Lower leg skin (tissue), 4 donors: ENCODE results near the gene GALR2. TPM values are rescaled to one million over a fixed set of nuclear protein-coding genes. Genes with fewer than 3 reads are reported as not detected.

ENCODE experiments used
- DNase-seq, 2 donors: peaks; one replicate each; pipeline ENCODE4 v3.0.0-alpha.2; 2019; ENCODE audit warnings: low spot score in 2 of 2
- H3K4me3 ChIP-seq: fragments of 200-600 bp; sonication (generic); 2 replicates; pipeline ENCODE4 v1.5.1; 2017; ENCODE audit warnings: mild to moderate bottlenecking, low read depth; ENCODE audit not compliant: poor library complexity, severe bottlenecking
- POLR2A ChIP-seq, 2 donors: fragments of 450-650 bp; IDR thresholded peaks; one replicate each; pipeline ENCODE4 v1.6.1; 2016 to 2017; ENCODE audit warnings: antibody characterized with exemption in 2 of 2, mild to moderate bottlenecking in 1 of 2, moderate library complexity in 1 of 2
- WGBS, 2 donors: methylation state at CpG; one replicate each; pipeline ENCODE4 v1.1.5; 2018; 5-methylcytosine and 5-hydroxymethylcytosine counted together
- intact Hi-C: fragments of 100-400 bp; cut with DNase I; formaldehyde crosslinking; loops from one replicate; pipeline ENCODE4 v1.15.0; 2023; ENCODE audit warnings: low total_unique reads
- total RNA-seq, 4 donors: library from RNA; depleted of rRNA; stranded (reverse); fragments of >200 nt; gene quantifications; one replicate each; pipeline ENCODE4 v1.1.0, GENCODE V29; 2016
- TF ChIP-seq, protein P1 (sequence below), 3 donors: fragments of 450-650 bp; IDR thresholded peaks; one replicate each; pipeline ENCODE4 v1.5.1; 2016; ENCODE audit warnings: antibody characterized with exemption in 3 of 3, mild to moderate bottlenecking in 3 of 3, moderate library complexity in 2 of 3

The GALR2 gene
- total RNA-seq, 4 donors from 2014 or later = 0.17 to 0.97 TPM; not detected in 2

DNA sequence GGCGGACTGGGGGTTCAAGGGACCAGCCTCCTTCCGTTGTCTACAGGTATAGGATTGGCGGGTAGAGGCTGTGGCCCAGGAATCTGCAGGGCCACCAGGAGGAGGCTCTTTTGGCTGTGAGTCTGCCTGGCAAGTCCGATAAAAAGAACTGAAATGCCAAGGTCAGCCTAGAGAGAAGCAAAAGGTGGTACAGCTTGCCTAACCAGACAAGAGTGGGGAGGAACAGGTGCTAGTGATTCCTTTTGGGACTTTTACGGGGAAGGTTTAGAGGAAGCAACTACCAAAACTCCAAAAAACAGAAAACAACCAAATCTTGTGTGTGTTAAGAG is 41.8 kb upstream of the GALR2 start:
- 84 to 88% methylated on average over 5 of the region's 5 CpGs for WGBS, 2 donors
- no peak for DNase-seq
- intact Hi-C loops = no loop called here
- TF ChIP-seq POLR2A (IDR thresholded peaks at IDR 0.05) = no peak
- TF ChIP-seq, protein P1, sequence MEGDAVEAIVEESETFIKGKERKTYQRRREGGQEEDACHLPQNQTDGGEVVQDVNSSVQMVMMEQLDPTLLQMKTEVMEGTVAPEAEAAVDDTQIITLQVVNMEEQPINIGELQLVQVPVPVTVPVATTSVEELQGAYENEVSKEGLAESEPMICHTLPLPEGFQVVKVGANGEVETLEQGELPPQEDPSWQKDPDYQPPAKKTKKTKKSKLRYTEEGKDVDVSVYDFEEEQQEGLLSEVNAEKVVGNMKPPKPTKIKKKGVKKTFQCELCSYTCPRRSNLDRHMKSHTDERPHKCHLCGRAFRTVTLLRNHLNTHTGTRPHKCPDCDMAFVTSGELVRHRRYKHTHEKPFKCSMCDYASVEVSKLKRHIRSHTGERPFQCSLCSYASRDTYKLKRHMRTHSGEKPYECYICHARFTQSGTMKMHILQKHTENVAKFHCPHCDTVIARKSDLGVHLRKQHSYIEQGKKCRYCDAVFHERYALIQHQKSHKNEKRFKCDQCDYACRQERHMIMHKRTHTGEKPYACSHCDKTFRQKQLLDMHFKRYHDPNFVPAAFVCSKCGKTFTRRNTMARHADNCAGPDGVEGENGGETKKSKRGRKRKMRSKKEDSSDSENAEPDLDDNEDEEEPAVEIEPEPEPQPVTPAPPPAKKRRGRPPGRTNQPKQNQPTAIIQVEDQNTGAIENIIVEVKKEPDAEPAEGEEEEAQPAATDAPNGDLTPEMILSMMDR (IDR thresholded peaks at IDR 0.05) = no peak
- no peak overlapping the region for H3K4me3 ChIP-seq

DNA sequence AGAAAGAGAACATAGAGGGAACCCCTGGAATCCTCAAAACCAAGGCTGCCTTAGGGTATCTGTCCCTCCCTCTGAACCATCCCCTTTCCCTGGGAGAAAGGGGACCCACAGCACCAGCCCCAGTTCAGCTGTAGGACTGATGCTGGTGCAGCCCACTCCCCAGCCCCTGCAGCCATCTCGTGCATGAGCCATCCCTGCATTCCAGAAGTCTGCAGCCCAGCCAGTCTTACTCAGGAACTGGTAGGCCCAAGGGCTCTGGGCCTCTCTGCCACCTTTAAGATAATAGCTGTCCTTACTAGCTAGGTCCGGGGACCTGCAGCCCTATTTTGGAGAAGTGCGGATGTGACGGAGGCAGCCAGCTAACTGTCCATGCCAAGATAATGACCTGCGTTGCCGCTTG is 41.4 kb upstream of the GALR2 start:
- TF ChIP-seq, protein P1 (IDR thresholded peaks at IDR 0.05) = no peak
- TF ChIP-seq POLR2A (IDR thresholded peaks at IDR 0.05) = no peak
- DNase-seq = no peak
- WGBS, 2 donors = 97% methylated on average over 6 of the region's 6 CpGs
- intact Hi-C loops = no loop called here
- H3K4me3 ChIP-seq = no peak overlapping the region

DNA sequence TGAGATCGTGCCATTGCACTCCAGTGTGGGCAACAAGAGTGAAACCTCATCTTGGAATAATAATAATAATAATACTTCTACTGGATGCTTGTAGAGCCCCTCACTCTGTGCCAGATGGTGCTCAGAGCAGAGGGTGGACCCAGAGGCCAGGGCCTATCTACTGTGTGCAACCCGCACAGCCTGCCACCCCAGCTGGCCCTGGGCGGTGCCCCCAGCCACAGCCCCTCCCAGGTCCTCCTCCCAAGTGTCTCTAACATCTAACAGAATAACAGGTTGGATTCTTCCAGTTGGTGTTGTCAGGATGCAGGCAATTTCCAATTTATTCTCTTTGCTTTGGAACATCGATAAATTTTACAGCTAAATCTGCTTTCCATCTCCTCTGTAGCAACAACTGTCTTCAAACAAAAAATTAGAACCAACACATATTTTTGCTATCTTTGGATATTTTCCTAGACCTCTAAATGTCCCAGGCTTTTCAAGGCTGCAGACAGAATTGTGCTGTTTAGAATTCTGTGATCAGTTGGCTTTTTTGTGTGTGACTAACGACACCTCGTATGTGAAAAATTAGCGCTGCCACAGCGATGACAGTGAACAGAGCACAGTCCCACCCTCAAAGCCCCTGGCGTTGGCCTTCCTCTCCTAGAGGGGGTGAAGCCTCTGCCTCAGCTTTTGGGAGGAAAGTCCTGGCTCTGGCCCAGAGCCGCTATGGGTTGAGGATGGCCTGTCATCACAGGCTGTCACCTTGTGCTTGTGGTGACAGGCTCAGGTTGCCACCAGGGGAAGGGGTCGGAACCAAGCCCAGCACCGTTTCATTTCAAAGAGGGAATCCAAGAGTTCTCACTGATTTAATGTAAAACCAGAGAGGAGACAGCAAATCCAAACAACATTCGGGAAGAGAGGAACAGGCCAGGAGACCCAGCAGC is 39.9 kb upstream of the GALR2 start:
- no peak for DNase-seq

DNA sequence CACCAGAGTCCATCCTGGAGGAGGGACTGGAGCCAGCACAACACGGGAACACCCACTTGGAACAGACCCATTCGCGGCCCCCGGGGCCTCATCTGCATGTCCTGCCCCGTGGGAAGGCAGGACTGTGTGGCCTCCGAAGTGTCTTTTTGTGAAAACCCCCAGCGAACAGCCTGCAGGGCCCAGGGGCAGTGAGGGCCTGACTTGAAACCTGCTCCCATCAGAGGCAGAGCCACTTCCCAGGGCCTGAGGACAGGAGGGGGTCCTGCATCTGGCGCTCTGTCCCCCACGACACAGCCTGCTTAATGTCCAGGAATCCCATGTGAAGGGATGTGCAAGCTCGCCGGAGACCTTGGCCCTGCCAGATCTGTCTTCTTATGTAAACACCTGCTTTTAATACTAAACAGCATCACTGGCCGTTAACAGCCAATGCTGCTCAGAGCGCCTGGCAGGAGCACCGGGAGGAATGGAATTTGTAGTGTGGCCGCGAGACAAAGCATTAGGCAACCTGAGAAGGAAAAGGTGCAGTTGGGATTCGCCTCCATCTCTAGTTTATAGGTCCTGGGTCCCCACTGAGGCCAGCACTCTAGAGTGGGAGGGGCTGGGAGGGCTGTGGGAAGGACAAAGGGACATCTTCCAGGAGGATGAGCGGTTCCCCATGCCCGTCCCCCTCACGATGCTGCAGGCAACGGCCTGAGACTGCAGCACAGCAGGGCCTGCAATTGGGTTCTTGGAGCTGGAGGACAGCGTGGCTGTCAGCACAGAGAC is 37.9 kb upstream of the GALR2 start:
- no peak overlapping the region for H3K4me3 ChIP-seq
- intact Hi-C loops = no loop called here
- 48 to 49% methylated on average over 22 of the region's 22 CpGs for WGBS, 2 donors
- no peak for DNase-seq
- TF ChIP-seq, protein P1 (IDR thresholded peaks at IDR 0.05) = no peak
- no peak for TF ChIP-seq POLR2A (IDR thresholded peaks at IDR 0.05)

More for the DNA sequence above, 39.9 kb upstream of the GALR2 start:
- WGBS, 2 donors = 73 to 81% methylated on average over 13 of the region's 13 CpGs
- intact Hi-C loops = no loop called here
- TF ChIP-seq, protein P1 (IDR thresholded peaks at IDR 0.05) = no peak
- no peak for TF ChIP-seq POLR2A (IDR thresholded peaks at IDR 0.05)
- H3K4me3 ChIP-seq = no peak overlapping the region

DNA sequence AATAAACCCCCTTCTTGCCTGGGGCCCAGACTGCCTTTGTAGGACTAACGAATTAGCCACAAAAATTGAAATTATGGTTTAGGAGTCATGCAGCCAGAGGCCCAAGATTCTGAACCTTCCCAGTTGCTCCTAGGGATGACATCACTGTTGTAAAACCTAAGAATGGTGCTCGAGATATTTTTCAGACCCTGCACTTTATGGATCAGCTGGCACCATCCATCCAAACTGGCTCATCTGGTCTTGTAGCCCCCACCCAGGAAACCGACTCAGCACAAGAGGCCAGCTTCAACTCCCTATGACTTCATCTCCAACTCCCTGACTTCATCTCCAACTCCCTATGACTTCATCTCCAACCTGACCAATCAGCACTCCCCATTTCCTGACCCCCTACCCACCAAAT is 36.5 kb upstream of the GALR2 start:
- no peak for TF ChIP-seq POLR2A (IDR thresholded peaks at IDR 0.05)
- TF ChIP-seq, protein P1 (IDR thresholded peaks at IDR 0.05) = no peak
- WGBS, 2 donors = 65 to 76% methylated on average over 3 of the region's 3 CpGs
- H3K4me3 ChIP-seq = no peak overlapping the region
- intact Hi-C loops = no loop called here
- DNase-seq = no peak
